ENCODE measurements around the gene RAB15. TPM values are rescaled to one million over a fixed set of nuclear protein-coding genes. Genes with fewer than 3 reads are reported as not detected.
A peak's percentile ranks its signal among the peaks of the same experiment; 100 is the strongest.
"Not testable (repeated sequence)": the region's sequence is repeated elsewhere in the genome, so short reads cannot be mapped to it uniquely, and the experiment has no call there.

RAB15 gene
- total RNA-seq, 1 donor from 2014 or later = 13.8 TPM

DNA sequence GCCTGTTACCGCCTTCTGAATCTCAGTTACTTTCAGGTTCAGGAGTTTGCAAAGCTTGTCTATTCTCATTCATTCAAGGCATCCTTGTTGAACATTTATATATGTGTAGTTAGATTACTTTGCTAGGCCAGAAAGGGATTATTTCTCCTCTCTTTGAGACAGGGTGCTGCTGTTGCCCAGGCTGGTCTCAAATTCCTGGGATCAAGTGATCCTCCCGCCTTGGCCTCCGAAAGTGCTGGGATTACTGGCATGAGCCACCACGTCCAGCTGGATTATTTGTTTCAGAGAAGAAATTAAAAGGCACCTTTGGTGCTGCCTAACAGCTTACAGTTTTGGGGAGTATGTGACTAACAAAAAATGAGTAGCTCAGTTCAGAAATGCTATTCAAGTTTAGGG lies 57.1 kb downstream of the RAB15 start:
- TF ChIP-seq, protein P1, sequence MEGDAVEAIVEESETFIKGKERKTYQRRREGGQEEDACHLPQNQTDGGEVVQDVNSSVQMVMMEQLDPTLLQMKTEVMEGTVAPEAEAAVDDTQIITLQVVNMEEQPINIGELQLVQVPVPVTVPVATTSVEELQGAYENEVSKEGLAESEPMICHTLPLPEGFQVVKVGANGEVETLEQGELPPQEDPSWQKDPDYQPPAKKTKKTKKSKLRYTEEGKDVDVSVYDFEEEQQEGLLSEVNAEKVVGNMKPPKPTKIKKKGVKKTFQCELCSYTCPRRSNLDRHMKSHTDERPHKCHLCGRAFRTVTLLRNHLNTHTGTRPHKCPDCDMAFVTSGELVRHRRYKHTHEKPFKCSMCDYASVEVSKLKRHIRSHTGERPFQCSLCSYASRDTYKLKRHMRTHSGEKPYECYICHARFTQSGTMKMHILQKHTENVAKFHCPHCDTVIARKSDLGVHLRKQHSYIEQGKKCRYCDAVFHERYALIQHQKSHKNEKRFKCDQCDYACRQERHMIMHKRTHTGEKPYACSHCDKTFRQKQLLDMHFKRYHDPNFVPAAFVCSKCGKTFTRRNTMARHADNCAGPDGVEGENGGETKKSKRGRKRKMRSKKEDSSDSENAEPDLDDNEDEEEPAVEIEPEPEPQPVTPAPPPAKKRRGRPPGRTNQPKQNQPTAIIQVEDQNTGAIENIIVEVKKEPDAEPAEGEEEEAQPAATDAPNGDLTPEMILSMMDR (IDR thresholded peaks at IDR 0.05) = no peak
- peak overlapping the region; percentile 98 for H3K27ac ChIP-seq
- H3K4me1 ChIP-seq = peaks cover 52% of the 10 kb centered on the region
- DNase-seq (no peak), ATAC-seq (no peak)
- no peaks in the 10 kb centered on the region for H3K36me3 ChIP-seq
- H3K9me3 ChIP-seq = no peaks in the 10 kb centered on the region
- H3K4me3 ChIP-seq = peak overlapping the region; percentile 94
- no peaks in the 10 kb centered on the region for H3K27me3 ChIP-seq (ENCODE audit: low read depth)
- intact Hi-C loops (cut with DNase I) = no loop called here

DNA sequence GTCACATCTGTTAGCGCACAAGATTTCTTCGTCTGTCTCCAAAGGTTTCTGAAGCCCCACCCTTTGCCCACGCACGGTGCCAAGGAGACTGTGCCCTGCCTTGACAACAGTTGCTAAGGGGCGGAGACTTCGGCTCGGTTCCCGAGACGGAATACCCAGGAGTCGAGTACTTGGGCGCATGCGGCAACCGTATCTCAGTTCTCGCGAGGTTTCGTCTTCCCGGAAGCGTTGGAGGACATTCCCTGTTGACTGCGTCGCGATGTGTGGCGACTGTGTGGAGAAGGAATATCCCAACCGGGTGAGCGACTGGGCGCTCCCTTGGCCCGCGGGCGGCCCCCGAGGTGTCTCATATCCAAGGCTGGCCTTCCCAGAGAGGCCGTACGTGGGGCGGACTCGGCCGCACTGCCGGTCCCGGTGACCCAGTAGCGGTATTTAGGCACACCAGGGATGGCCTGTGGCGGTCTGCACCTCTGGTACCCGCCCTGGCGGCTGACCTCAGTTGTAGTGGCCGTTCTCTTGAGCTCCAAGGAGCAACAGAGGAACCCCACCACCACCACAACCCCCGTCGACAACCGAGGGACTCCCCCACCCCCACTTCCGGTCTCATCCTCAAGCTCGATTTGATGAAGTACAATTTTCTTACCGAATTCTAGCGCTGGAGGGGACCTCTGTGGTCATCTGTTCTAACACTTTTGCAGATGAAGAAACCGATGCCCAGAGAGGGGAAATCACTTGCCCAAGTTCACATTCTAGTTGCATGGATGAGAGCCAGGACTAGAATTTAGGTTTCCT lies 57.7 kb downstream of the RAB15 start, which contains the start of gene CHURC1:
Gene CHURC1, plus strand, starts transcription at position 219 of the 792 bp plus-strand sequence. Its CDS starts 41 bp downstream, at position 260.
- TF ChIP-seq, protein P1 (IDR thresholded peaks at IDR 0.05) = no peak
- Histone ChIP-seq H3K4me3 (peak within 1 kb of the TSS; percentile 94), H3K36me3 (no peaks in the 10 kb centered on the region), H3K4me1 (peaks cover 46% of the 10 kb centered on the region), H3K27me3 (ENCODE audit: low read depth) (no peaks in the 10 kb centered on the region), H3K27ac (peak within 1 kb of the TSS; percentile 98), H3K9me3 (no peaks in the 10 kb centered on the region)
- peak; percentile 100 for ATAC-seq
- DNase-seq = peak; percentile 99
- intact Hi-C loops (cut with DNase I) = no loop called here

DNA sequence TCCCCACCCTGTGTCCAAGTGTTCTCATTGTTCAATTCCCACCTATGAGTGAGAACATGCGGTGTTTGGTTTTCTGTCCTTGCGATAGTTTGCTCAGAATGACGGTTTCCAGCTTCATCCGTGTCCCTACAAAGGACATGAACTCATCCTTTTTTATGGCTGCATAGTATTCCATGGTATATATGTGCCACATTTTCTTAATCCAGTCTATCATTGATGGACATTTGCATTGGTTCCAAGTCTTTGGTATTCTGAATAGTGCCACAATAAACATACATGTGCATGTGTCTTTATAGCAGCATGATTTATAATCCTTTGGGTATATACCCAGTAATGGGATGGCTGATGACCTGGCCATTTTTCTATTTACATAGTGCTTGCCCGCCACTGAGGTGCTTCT lies 58.7 kb downstream of the RAB15 start:
- ATAC-seq; DNase-seq; H3K27me3 ChIP-seq (ENCODE audit: low read depth); H3K36me3 ChIP-seq; intact Hi-C loops (cut with DNase I); H3K9me3 ChIP-seq: not testable (repeated sequence)
- peak overlapping the region; percentile 94 for H3K4me3 ChIP-seq
- peak overlapping the region; percentile 98 for H3K27ac ChIP-seq
- peaks cover 36% of the 10 kb centered on the region for H3K4me1 ChIP-seq

DNA sequence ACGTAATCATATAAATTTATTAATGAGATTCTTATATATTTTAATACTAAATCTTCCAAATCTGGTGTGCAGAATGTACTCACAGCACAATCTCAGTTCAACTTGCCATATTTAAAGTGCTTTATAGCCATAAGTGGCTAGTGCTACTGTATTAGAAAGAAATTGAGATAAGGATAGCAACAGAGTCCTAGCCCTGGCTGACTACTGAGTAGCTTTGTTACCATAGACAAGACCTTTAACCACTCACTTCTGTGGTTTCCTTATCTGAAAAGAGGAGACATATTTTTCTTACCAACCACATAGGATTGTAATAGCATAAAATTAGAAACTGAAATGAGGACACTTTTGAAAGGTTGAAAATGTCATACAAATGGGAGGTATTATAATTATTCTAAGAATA lies 59.9 kb downstream of the RAB15 start:
- peaks cover 24% of the 10 kb centered on the region for H3K4me1 ChIP-seq
- H3K36me3 ChIP-seq = no peaks in the 10 kb centered on the region
- no peak overlapping the region for H3K27ac ChIP-seq
- H3K4me3 ChIP-seq = no peak overlapping the region
- intact Hi-C loops (cut with DNase I) = no loop called here
- no peaks in the 10 kb centered on the region for H3K27me3 ChIP-seq (ENCODE audit: low read depth)
- H3K9me3 ChIP-seq = no peaks in the 10 kb centered on the region
- DNase-seq (no peak), ATAC-seq (no peak)
- TF ChIP-seq, protein P1 (IDR thresholded peaks at IDR 0.05) = no peak

DNA sequence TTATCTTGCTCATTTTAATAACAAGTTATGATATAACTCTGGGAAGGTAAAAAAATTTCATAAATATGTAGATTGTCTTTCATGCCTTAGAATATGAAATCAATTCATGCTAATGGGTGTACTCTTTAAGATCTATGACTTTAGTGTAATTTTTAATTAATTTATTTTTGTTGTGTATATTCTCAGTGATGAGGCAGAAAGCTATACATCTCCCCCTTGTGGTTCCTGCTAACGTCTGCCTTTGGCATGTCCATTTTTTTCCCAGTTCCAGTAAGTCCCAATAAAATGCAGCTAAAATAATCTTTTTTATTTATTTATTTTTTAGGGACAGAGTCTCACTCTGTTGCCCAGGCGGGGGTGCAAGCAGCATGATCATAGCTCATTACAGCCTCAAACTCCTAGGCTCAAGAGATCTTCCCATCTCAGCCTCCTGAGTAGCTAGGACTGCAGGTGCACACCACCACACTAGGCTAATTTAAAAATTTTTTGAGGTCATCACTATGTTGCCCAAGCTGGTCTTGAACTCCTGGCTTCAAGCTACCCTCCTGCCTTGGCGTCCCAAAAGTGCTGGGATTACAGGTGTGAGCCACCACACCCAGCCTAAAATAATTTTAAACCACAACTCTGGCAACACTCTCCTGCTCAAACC lies 61.2 kb downstream of the RAB15 start:
- Histone ChIP-seq H3K27ac (no peak overlapping the region), H3K27me3 (ENCODE audit: low read depth) (no peaks in the 10 kb centered on the region), H3K36me3 (no peaks in the 10 kb centered on the region), H3K9me3 (no peaks in the 10 kb centered on the region), H3K4me3 (no peak overlapping the region), H3K4me1 (peaks cover 14% of the 10 kb centered on the region)
- no peak for ATAC-seq
- TF ChIP-seq, protein P1 (IDR thresholded peaks at IDR 0.05) = peak; percentile 36
- intact Hi-C loops (cut with DNase I) = no loop called here
- DNase-seq = no peak

DNA sequence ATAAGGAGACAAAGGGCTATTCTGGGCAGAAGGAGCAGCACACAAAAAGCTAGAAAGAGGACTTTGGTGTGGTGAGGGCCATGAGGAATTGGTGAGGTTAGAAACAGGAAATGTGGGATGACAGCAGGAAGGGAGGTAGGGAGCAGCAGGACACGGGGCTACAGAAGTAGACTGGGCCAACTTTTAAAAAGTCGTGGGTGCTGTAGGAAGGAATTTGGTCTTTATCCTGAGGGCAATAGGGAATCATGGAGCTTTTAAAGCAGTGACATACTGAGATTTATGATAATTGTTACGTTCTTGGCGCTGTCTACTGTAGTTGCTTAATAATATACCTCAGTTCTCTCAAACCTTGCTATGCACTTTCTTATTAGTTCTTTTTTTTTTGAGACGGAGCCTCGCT lies 66.1 kb downstream of the RAB15 start:
- DNase-seq (no peak), ATAC-seq (no peak)
- Histone ChIP-seq H3K36me3 (no peaks in the 10 kb centered on the region), H3K4me1 (no peaks in the 10 kb centered on the region), H3K27me3 (ENCODE audit: low read depth) (no peaks in the 10 kb centered on the region), H3K9me3 (no peaks in the 10 kb centered on the region), H3K4me3 (no peak overlapping the region), H3K27ac (no peak overlapping the region)
- TF ChIP-seq, protein P1 (IDR thresholded peaks at IDR 0.05) = no peak
- intact Hi-C loops (cut with DNase I) = no loop called here

Measured in lower lobe of right lung (tissue), 2 donors.